Measurements from ENCODE around the gene BPTF. TPM values are rescaled to one million over a fixed set of nuclear protein-coding genes. Genes with fewer than 3 reads are reported as not detected.
"Not testable (repeated sequence)": the region's sequence is repeated elsewhere in the genome, so short reads cannot be mapped to it uniquely, and the experiment has no call there.

Gene BPTF
- total and polyA plus RNA-seq, 4 experiments from 2014 or later = 2.4 to 187 (median 106) TPM

GRCh38 chr17:67912088-67912487 lies 86.8 kb downstream of the BPTF start:
- H3K9me3 Mint-ChIP-seq = no peaks in the 10 kb centered on the region
- Histone ChIP-seq H3K27me3 (ENCODE audit: insufficient read depth, low read length) (no peaks in the 10 kb centered on the region), H3K9me3 (ENCODE audit: control insufficient read depth in 1 of 2, low read length in 2 of 2) (no peaks in the 10 kb centered on the region), H3K27ac (ENCODE audit: low read depth, low read length) (no peak overlapping the region), H3K4me1 (ENCODE audit: insufficient read depth, low read length) (no peaks in the 10 kb centered on the region), H3K4me3 (ENCODE audit: low read length in 2 of 2) (no peak overlapping the region), H3K36me3 (ENCODE audit: insufficient read depth, low read length) (peaks cover 37% of the 10 kb centered on the region)
- H3K4me1 Mint-ChIP-seq = peaks cover 13 to 32% (median 22%) of the 10 kb centered on the region in 4 donors
- intact Hi-C loops (cut with micrococcal nuclease) = no loop called here
- DNase-seq = no peak
- H3K4me3 Mint-ChIP-seq = no peak overlapping the region
- CTCF ChIA-PET (ENCODE audit: partially characterized antibody) = no interaction called here
- no peaks in the 10 kb centered on the region for H3K27me3 Mint-ChIP-seq
- H3K27ac Mint-ChIP-seq = peak overlapping the region in 4 of 7 donors; percentile 48 to 91 (median 68)
- H3K36me3 Mint-ChIP-seq = peaks cover 55 to 69% of the 10 kb centered on the region in 2 donors
- POLR2A ChIA-PET (ENCODE audit: partially characterized antibody) = no interaction called here

GRCh38 chr17:67912656-67913055 lies 87.4 kb downstream of the BPTF start:
- Histone ChIP-seq H3K27ac (ENCODE audit: low read depth, low read length) (no peak overlapping the region), H3K36me3 (ENCODE audit: insufficient read depth, low read length) (peaks cover 37% of the 10 kb centered on the region), H3K27me3 (ENCODE audit: insufficient read depth, low read length) (no peaks in the 10 kb centered on the region), H3K4me3 (ENCODE audit: low read length in 2 of 2) (no peak overlapping the region), H3K9me3 (ENCODE audit: control insufficient read depth in 1 of 2, low read length in 2 of 2) (no peaks in the 10 kb centered on the region), H3K4me1 (ENCODE audit: insufficient read depth, low read length) (no peaks in the 10 kb centered on the region)
- intact Hi-C loops (cut with micrococcal nuclease) = no loop called here
- no peak for DNase-seq
- H3K9me3 Mint-ChIP-seq = no peaks in the 10 kb centered on the region
- H3K27me3 Mint-ChIP-seq = no peaks in the 10 kb centered on the region
- H3K4me1 Mint-ChIP-seq = peaks cover 13 to 32% (median 22%) of the 10 kb centered on the region in 4 donors
- peak overlapping the region in 3 of 7 donors; percentile 48 to 82 (median 57) for H3K27ac Mint-ChIP-seq
- POLR2A ChIA-PET (ENCODE audit: partially characterized antibody) = no interaction called here
- H3K4me3 Mint-ChIP-seq = no peak overlapping the region
- CTCF ChIA-PET (ENCODE audit: partially characterized antibody) = interaction anchor here (0.6 kb wide), 1 partner anchor 9 kb away, joined by 3 read pairs; no protein-coding TSS in a partner anchor
- H3K36me3 Mint-ChIP-seq = peaks cover 52 to 66% of the 10 kb centered on the region in 2 donors

GRCh38 chr17:67920212-67920611 lies 94.9 kb downstream of the BPTF start:
- H3K36me3 Mint-ChIP-seq = peaks cover 33 to 49% of the 10 kb centered on the region in 2 donors

GRCh38 chr17:67922503-67922902 lies 97.2 kb downstream of the BPTF start:
- peaks cover 0 to 1% (median 0%) of the 10 kb centered on the region in 4 donors for H3K4me1 Mint-ChIP-seq
- no peaks in the 10 kb centered on the region for H3K4me1 ChIP-seq (ENCODE audit: insufficient read depth, low read length)
- no peak overlapping the region for H3K27ac ChIP-seq (ENCODE audit: low read depth, low read length)
- no peaks in the 10 kb centered on the region for H3K9me3 Mint-ChIP-seq
- H3K27me3 Mint-ChIP-seq = no peaks in the 10 kb centered on the region
- H3K4me3 Mint-ChIP-seq = no peak overlapping the region
- POLR2A ChIA-PET (ENCODE audit: partially characterized antibody) = interaction anchor here (0.6 kb wide), 1 partner anchor 744 kb away, joined by 3 read pairs; no protein-coding TSS in a partner anchor
- CTCF ChIA-PET (ENCODE audit: partially characterized antibody) = no interaction called here
- DNase-seq = no peak
- intact Hi-C loops (cut with micrococcal nuclease) = no loop called here
- no peaks in the 10 kb centered on the region for H3K27me3 ChIP-seq (ENCODE audit: insufficient read depth, low read length)
- H3K9me3 ChIP-seq (ENCODE audit: control insufficient read depth in 1 of 2, low read length in 2 of 2) = no peaks in the 10 kb centered on the region
- peaks cover 29 to 46% of the 10 kb centered on the region in 2 donors for H3K36me3 Mint-ChIP-seq
- H3K4me3 ChIP-seq (ENCODE audit: low read length in 2 of 2) = no peak overlapping the region
- H3K27ac Mint-ChIP-seq = peak overlapping the region in 3 of 7 donors; percentile 46 to 67 (median 48)
- peaks cover 28% of the 10 kb centered on the region for H3K36me3 ChIP-seq (ENCODE audit: insufficient read depth, low read length)

More at GRCh38 chr17:67920212-67920611, 94.9 kb downstream of the BPTF start:
- DNase-seq = no peak
- Histone ChIP-seq H3K4me3 (ENCODE audit: low read length in 2 of 2) (no peak overlapping the region), H3K27me3 (ENCODE audit: insufficient read depth, low read length) (no peaks in the 10 kb centered on the region), H3K27ac (ENCODE audit: low read depth, low read length) (no peak overlapping the region), H3K9me3 (ENCODE audit: control insufficient read depth in 1 of 2, low read length in 2 of 2) (no peaks in the 10 kb centered on the region), H3K36me3 (ENCODE audit: insufficient read depth, low read length) (peaks cover 22% of the 10 kb centered on the region), H3K4me1 (ENCODE audit: insufficient read depth, low read length) (no peaks in the 10 kb centered on the region)
- intact Hi-C loops (cut with micrococcal nuclease) = no loop called here
- H3K27ac Mint-ChIP-seq = no peak overlapping the region
- ChIA-PET POLR2A (ENCODE audit: partially characterized antibody) (no interaction called here), CTCF (ENCODE audit: partially characterized antibody) (no interaction called here)
- H3K4me1 Mint-ChIP-seq = peaks cover 0 to 9% (median 5%) of the 10 kb centered on the region in 4 donors
- no peak overlapping the region for H3K4me3 Mint-ChIP-seq
- H3K27me3 Mint-ChIP-seq = no peaks in the 10 kb centered on the region
- H3K9me3 Mint-ChIP-seq = no peaks in the 10 kb centered on the region

GRCh38 chr17:67928842-67929241 lies 103.5 kb downstream of the BPTF start:
- DNase-seq; H3K27me3 Mint-ChIP-seq; H3K9me3 Mint-ChIP-seq; H3K27me3 ChIP-seq (ENCODE audit: insufficient read depth, low read length); H3K9me3 ChIP-seq (ENCODE audit: control insufficient read depth in 1 of 2, low read length in 2 of 2); POLR2A ChIA-PET (ENCODE audit: partially characterized antibody); H3K4me1 ChIP-seq (ENCODE audit: insufficient read depth, low read length); H3K4me3 ChIP-seq (ENCODE audit: low read length in 2 of 2); H3K27ac ChIP-seq (ENCODE audit: low read depth, low read length); CTCF ChIA-PET (ENCODE audit: partially characterized antibody); intact Hi-C loops (cut with micrococcal nuclease); H3K4me3 Mint-ChIP-seq; H3K4me1 Mint-ChIP-seq: not testable (repeated sequence)
- H3K36me3 ChIP-seq (ENCODE audit: insufficient read depth, low read length) = peaks cover 64% of the 10 kb centered on the region
- Mint-ChIP-seq H3K27ac (peak overlapping the region in 2 of 7 donors; percentile 14 to 64), H3K36me3 (peaks cover 34 to 49% of the 10 kb centered on the region in 2 donors)

- Histone ChIP-seq H3K27ac (ENCODE audit: low read depth, low read length) (no peak overlapping the region), H3K4me1 (ENCODE audit: insufficient read depth, low read length) (no peaks in the 10 kb centered on the region), H3K27me3 (ENCODE audit: insufficient read depth, low read length) (no peaks in the 10 kb centered on the region), H3K4me3 (ENCODE audit: low read length in 2 of 2) (no peak overlapping the region), H3K36me3 (ENCODE audit: insufficient read depth, low read length) (peaks cover 68% of the 10 kb centered on the region), H3K9me3 (ENCODE audit: control insufficient read depth in 1 of 2, low read length in 2 of 2) (no peaks in the 10 kb centered on the region)
- Mint-ChIP-seq H3K27me3 (no peaks in the 10 kb centered on the region), H3K4me1 (no peaks in the 10 kb centered on the region), H3K4me3 (no peak overlapping the region), H3K9me3 (no peaks in the 10 kb centered on the region), H3K36me3 (peaks cover 34 to 51% of the 10 kb centered on the region in 2 donors), H3K27ac (no peak overlapping the region)
- CTCF ChIA-PET (ENCODE audit: partially characterized antibody) = interaction anchor here (3.1 kb wide), 1 partner anchor 12 kb away, joined by 12 read pairs; no protein-coding TSS in a partner anchor
- POLR2A ChIA-PET (ENCODE audit: partially characterized antibody) = interaction anchor here (1.0 kb wide), 1 partner anchor 17 kb away, joined by 3 read pairs; no protein-coding TSS in a partner anchor
- intact Hi-C loops (cut with micrococcal nuclease) = no loop called here
- no peak for DNase-seq
Measured at GRCh38 chr17:67931227-67931626, 105.9 kb downstream of the BPTF start.

- Histone ChIP-seq H3K27ac (ENCODE audit: low read depth, low read length) (no peak overlapping the region), H3K27me3 (ENCODE audit: insufficient read depth, low read length) (no peaks in the 10 kb centered on the region), H3K9me3 (ENCODE audit: control insufficient read depth in 1 of 2, low read length in 2 of 2) (no peaks in the 10 kb centered on the region), H3K4me3 (ENCODE audit: low read length in 2 of 2) (no peak overlapping the region), H3K4me1 (ENCODE audit: insufficient read depth, low read length) (no peaks in the 10 kb centered on the region), H3K36me3 (ENCODE audit: insufficient read depth, low read length) (peaks cover 70% of the 10 kb centered on the region)
- no peak for DNase-seq
- CTCF ChIA-PET (ENCODE audit: partially characterized antibody) = interaction anchor here (0.8 to 2.6 kb wide), 5 partner anchors 9 to 523 kb away, joined by 3 to 12 read pairs (median 4); no protein-coding TSS in a partner anchor
- H3K4me3 Mint-ChIP-seq = no peak overlapping the region
- intact Hi-C loops (cut with micrococcal nuclease) = no loop called here
- peak overlapping the region in 1 of 7 donors; percentile 78 for H3K27ac Mint-ChIP-seq
- peaks cover 58 to 89% of the 10 kb centered on the region in 2 donors for H3K36me3 Mint-ChIP-seq
- no peaks in the 10 kb centered on the region for H3K27me3 Mint-ChIP-seq
- H3K9me3 Mint-ChIP-seq = no peaks in the 10 kb centered on the region
- POLR2A ChIA-PET (ENCODE audit: partially characterized antibody) = no interaction called here
- H3K4me1 Mint-ChIP-seq = peaks cover 0 to 2% (median under 1%) of the 10 kb centered on the region in 4 donors
Measured at GRCh38 chr17:67942810-67943209, 117.5 kb downstream of the BPTF start.
